ENCODE data around the gene RSAD1. TPM values are rescaled to one million over a fixed set of nuclear protein-coding genes. Genes with fewer than 3 reads are reported as not detected.

Gene RSAD1
- total RNA-seq, 4 donors from 2014 or later: 18.7 to 25.9 (median 23.4) TPM

DNA sequence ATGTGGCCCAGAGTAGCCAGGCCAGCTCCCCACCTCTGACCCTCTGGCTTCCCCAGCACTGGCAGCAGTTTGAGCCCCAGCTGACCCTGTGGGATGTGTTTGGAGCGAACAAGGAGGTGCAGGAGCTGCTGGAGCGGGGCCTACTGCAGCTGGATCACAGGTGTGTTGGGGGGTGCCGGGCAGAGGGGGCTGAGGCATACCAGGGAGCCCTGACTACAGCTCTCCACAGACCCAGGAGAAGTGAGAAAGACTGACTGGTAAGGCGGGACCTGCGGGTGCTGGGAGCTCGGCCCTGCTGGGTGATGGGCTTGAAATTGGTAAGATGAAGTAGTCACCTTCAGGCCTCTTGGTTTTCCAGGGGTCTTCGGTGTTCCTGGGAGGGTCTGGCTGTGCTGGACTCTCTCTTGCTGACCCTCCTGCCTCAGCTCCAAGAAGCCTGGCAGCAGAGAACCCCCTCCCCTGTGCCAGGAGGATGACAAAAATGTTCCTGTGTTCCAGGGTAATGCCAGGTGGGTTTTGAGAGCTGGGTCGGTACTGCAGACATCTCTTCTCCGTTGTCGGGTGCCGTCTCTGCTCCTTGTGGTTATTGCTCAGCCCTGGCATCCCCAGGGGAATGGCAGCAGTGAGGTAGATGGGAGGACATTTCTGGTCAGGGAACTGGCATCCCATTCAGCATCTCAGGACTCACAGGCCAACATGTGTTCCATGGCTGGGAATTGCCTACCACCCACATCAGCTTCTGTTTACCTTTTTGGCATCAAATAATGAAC, 5.9 kb downstream of the RSAD1 start:
- DNase-seq (ENCODE audit: low spot score): no peak
- no peak for ATAC-seq (ENCODE audit: low FRiP score)
- TF ChIP-seq, protein P1, sequence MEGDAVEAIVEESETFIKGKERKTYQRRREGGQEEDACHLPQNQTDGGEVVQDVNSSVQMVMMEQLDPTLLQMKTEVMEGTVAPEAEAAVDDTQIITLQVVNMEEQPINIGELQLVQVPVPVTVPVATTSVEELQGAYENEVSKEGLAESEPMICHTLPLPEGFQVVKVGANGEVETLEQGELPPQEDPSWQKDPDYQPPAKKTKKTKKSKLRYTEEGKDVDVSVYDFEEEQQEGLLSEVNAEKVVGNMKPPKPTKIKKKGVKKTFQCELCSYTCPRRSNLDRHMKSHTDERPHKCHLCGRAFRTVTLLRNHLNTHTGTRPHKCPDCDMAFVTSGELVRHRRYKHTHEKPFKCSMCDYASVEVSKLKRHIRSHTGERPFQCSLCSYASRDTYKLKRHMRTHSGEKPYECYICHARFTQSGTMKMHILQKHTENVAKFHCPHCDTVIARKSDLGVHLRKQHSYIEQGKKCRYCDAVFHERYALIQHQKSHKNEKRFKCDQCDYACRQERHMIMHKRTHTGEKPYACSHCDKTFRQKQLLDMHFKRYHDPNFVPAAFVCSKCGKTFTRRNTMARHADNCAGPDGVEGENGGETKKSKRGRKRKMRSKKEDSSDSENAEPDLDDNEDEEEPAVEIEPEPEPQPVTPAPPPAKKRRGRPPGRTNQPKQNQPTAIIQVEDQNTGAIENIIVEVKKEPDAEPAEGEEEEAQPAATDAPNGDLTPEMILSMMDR (IDR thresholded peaks at IDR 0.05): no peak

GRCh38 chr17:50487213-50488096, 8.8 kb downstream of the RSAD1 start:
- TF ChIP-seq, protein P1 (IDR thresholded peaks at IDR 0.05): no peak
- DNase-seq (ENCODE audit: low spot score) (no peak), ATAC-seq (ENCODE audit: low FRiP score) (no peak)

DNA sequence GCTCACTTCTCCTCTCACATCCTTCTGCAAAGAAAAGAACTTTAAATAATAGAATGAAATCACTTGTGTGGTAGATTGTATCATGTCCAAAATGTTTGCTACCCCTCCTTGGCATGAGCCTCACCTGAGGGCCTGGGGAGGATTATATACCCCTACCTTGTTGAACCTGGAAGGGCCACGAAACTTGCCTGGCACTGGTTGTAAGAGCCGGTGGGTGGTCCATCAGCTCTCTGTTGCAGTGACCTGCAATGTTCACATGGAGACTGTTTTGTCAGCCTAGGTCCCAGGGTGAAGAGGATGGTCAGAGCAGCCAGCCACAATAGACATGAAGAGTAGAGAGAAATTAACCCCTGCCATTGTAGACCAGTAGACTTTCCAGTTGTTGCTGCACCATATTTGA, 10.2 kb downstream of the RSAD1 start:
- DNase-seq (ENCODE audit: low spot score): no peak
- no peak for ATAC-seq (ENCODE audit: low FRiP score)
- TF ChIP-seq, protein P1 (IDR thresholded peaks at IDR 0.05): no peak

- ATAC-seq (ENCODE audit: low FRiP score) (no peak), DNase-seq (ENCODE audit: low spot score) (no peak)
- TF ChIP-seq, protein P1 (IDR thresholded peaks at IDR 0.05): no peak
Observed at GRCh38 chr17:50491505-50491904, 12.8 kb downstream of the RSAD1 start.

DNA sequence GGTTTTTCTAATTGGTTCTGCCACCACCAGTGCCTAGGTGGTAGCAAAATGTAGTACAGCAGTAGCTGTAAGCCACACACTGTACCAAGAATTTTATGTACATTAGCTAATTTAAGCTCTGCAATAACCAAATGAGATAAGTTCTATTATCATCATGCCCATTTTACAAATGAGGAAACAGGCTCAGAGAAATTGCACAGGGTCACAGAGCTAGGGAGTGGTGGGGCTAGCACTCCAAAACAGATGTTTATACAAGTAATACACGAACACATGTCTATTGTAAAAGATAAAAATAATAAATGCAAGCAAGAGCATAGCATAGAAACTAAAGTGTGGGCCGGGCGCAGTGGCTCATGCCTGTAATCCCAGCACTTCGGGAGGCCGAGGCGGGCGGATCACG, 13.6 kb downstream of the RSAD1 start:
- DNase-seq (ENCODE audit: low spot score) (no peak), ATAC-seq (ENCODE audit: low FRiP score) (no peak)

DNA sequence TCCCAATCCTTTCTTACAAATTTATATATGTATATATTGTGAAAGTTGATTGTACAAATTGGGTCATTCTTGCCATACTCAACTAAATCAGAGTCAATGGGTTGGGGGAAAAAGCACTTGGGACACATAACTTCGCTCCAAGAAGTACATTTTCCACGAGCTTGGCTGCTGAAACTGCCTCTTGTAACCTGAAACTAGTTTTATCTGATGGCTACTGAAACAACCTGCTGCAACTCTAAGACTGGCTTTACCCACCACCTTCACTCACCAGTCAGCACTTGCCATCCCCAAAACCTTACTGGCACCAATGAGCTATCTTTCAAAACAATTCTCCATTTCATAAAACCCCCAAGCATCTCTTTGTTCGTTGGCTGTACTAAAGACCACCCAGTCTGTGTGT, 15.1 kb downstream of the RSAD1 start:
- ATAC-seq (ENCODE audit: low FRiP score): no peak
- no peak for DNase-seq (ENCODE audit: low spot score)
- TF ChIP-seq, protein P1 (IDR thresholded peaks at IDR 0.05): no peak

More for the DNA sequence above, 13.6 kb downstream of the RSAD1 start:
- TF ChIP-seq, protein P1 (IDR thresholded peaks at IDR 0.05): no peak
